MG63 (cell line): ENCODE results near the gene MYRF. TPM values are rescaled to one million over a fixed set of nuclear protein-coding genes. Genes with fewer than 3 reads are reported as not detected.
A peak's percentile ranks its signal among the peaks of the same experiment; 100 is the strongest.

ENCODE experiments used
- DNase-seq: peaks from one replicate; pipeline ENCODE4 v3.0.0-alpha.2; 2020
- H3K27me3 ChIP-seq: fragments of 250-450 bp; sonication (Bioruptor Pico); 2 replicates; pipeline ENCODE4 v1.5.1; 2020; ENCODE audit warnings: mild to moderate bottlenecking, moderate library complexity
- H3K36me3 ChIP-seq: fragments of 250-450 bp; sonication (Bioruptor Pico); 2 replicates; pipeline ENCODE4 v1.5.1; 2020; ENCODE audit warnings: mild to moderate bottlenecking, moderate library complexity
- H3K4me3 ChIP-seq: fragments of 250-450 bp; sonication (Bioruptor Pico); 2 replicates; pipeline ENCODE4 v1.5.1; 2020; ENCODE audit warnings: mild to moderate bottlenecking, moderate library complexity
- H3K9me3 ChIP-seq: fragments of 250-450 bp; sonication (Bioruptor Pico); 2 replicates; pipeline ENCODE4 v1.5.1; 2020; ENCODE audit warnings: mild to moderate bottlenecking, moderate library complexity
- total RNA-seq: library from RNA; depleted of rRNA; stranded (reverse); fragments of >200 nt; shearing (Covaris generic); gene quantifications from 2 replicates; pipeline ENCODE4 v1.2.3, GENCODE V29; 2014; ENCODE audit warnings: low replicate concordance

Gene MYRF
- total RNA-seq, 1 experiment from 2014 or later, result 0.23 TPM

GRCh38 chr11:61792310-61793082, 40.1 kb downstream of the MYRF start, which contains the start of the genes FEN1 and TMEM258:
Gene FEN1, plus strand, starts transcription at chr11:61792911. Its CDS starts 2,451 bp downstream, at chr11:61795362.
Gene TMEM258, minus strand, starts transcription at chr11:61792599. Its CDS starts 41 bp downstream, at chr11:61792558.
- peak; percentile 90 for DNase-seq
- peaks cover 68% of the 10 kb centered on the region for H3K36me3 ChIP-seq
- H3K9me3 ChIP-seq, result no peaks in the 10 kb centered on the region
- peak within 1 kb of the TSS; percentile 76 for H3K4me3 ChIP-seq
- H3K27me3 ChIP-seq, result no peaks in the 10 kb centered on the region

- Histone ChIP-seq H3K9me3 (no peaks in the 10 kb centered on the region), H3K4me3 (peak overlapping the region; percentile 76), H3K36me3 (peaks cover 68% of the 10 kb centered on the region), H3K27me3 (no peaks in the 10 kb centered on the region)
- DNase-seq, result no peak
Observed at GRCh38 chr11:61793083-61793828, 40.8 kb downstream of the MYRF start.

DNA sequence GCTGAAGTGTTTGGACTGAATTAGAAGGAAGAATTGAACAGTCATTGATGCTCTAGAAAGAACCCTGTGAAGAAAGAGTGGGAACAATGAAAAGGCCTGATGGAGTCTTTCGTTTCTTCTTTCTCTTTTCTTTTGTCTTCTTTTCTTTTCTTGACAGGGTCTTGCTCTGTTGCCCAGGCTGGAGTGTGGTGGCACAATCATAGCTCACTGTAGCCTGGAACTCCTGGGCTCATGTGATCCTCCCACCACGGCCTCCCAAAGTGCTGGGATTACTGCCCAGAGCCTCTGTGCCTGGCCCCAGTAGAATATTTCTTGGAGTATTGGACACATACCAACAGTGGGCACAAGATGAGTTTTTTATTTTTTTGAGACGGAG, 41.4 kb downstream of the MYRF start:
- Histone ChIP-seq H3K4me3 (peak overlapping the region; percentile 76), H3K27me3 (no peaks in the 10 kb centered on the region), H3K36me3 (peaks cover 68% of the 10 kb centered on the region), H3K9me3 (no peaks in the 10 kb centered on the region)
- DNase-seq, result peak; percentile 33

DNA sequence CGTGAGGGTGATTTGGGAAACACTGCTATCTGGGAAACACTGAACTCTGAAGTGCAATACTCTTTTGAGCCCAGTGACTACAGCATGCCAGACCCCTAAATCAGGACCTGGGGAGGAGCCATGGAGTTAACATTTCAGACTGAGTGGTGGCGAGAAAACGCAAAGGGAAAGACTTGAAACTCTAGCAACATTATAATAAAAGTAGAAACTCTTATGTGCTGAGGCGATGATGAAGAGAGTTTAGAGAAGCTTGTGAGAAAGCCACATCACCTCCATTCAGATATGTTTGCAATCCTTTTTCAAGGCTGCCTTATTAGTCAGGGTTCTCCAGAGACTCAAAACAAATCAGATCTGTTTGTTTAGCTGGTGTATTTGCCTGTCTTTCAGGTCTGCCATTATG, 42.1 kb downstream of the MYRF start:
- Histone ChIP-seq H3K9me3 (no peaks in the 10 kb centered on the region), H3K27me3 (no peaks in the 10 kb centered on the region), H3K4me3 (peak overlapping the region; percentile 76; the same call in 1 of the 2 replicates), H3K36me3 (peaks cover 67% of the 10 kb centered on the region)
- no peak for DNase-seq

- H3K4me3 ChIP-seq, result no peak overlapping the region
- DNase-seq, result no peak
- no peaks in the 10 kb centered on the region for H3K9me3 ChIP-seq
- H3K36me3 ChIP-seq, result peaks cover 61% of the 10 kb centered on the region
- no peaks in the 10 kb centered on the region for H3K27me3 ChIP-seq
Observed at GRCh38 chr11:61795459-61795858, 43.0 kb downstream of the MYRF start.

DNA sequence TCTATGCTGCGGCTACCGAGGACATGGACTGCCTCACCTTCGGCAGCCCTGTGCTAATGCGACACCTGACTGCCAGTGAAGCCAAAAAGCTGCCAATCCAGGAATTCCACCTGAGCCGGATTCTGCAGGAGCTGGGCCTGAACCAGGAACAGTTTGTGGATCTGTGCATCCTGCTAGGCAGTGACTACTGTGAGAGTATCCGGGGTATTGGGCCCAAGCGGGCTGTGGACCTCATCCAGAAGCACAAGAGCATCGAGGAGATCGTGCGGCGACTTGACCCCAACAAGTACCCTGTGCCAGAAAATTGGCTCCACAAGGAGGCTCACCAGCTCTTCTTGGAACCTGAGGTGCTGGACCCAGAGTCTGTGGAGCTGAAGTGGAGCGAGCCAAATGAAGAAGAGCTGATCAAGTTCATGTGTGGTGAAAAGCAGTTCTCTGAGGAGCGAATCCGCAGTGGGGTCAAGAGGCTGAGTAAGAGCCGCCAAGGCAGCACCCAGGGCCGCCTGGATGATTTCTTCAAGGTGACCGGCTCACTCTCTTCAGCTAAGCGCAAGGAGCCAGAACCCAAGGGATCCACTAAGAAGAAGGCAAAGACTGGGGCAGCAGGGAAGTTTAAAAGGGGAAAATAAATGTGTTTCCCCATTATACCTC, 43.6 kb downstream of the MYRF start:
- no peaks in the 10 kb centered on the region for H3K9me3 ChIP-seq
- H3K4me3 ChIP-seq, result no peak overlapping the region
- peaks cover 57% of the 10 kb centered on the region for H3K36me3 ChIP-seq
- DNase-seq, result no peak
- no peaks in the 10 kb centered on the region for H3K27me3 ChIP-seq

DNA sequence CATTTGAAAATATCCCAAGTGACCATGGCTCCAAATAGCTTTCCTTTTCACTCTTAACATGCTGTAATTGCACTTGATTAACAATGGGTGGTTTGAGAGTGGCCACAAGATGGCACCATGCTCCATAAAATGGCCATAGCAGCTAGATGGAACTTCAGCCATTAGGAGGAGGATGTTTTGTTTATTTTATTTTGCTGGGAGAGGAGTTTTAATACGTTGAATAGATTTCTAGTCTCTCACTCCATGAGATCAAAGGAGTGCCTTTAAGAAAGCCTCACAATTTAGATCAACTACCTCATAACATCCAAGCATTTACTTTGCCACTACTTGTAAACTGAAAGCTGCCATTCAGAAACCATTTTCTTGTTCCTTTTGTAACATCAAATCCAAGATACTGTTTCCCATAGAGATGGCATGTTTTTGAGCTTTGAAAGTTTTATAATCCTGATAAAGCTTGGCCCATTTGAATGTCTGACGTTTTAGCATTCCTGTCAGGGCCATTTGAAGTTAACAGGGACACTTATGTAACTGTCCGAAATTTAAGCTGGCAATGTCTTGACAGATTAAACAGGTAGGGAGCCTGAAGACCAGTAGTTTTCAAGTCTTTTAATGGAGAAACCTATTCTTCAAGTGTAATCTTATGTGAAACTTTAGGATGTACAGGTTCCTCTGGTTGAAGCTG, 45.0 kb downstream of the MYRF start:
- DNase-seq, result peak; percentile 54
- Histone ChIP-seq H3K9me3 (no peaks in the 10 kb centered on the region), H3K36me3 (peaks cover 52% of the 10 kb centered on the region)

DNA sequence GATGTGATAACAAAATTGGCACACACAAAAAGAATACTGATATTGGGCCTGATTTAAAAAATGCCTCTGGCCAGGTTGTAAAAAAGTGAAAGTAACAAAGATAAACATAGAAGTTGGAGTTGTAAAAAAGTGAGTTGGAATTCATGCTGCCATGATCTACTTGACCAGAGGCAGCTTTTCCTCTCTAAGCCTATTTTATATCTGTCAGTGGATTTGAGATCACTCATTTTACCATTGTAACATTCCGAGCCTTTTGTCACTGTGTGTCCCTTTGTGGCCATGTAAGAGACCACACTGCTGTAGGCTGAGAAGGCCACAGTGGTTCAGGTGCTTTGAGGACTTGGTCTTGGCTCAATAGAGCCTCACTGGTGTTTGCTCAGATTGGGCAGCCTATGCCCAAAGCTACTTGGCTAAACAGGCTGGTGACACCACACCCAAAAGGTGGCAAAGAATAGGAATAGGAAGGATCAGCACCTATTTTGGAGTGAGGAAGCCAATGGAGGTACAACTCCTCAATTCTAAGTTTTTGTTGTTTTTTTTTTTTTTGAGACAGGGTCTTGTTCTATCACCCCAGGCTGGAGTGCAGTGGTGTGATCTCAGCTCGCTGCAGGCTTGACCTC, 47.3 kb downstream of the MYRF start:
- Histone ChIP-seq H3K27me3 (no peaks in the 10 kb centered on the region), H3K36me3 (peaks cover 60% of the 10 kb centered on the region), H3K9me3 (no peaks in the 10 kb centered on the region), H3K4me3 (no peak overlapping the region)
- DNase-seq, result no peak

More for the DNA sequence above, 45.0 kb downstream of the MYRF start:
- Histone ChIP-seq H3K4me3 (no peak overlapping the region), H3K27me3 (no peaks in the 10 kb centered on the region)

- no peak for DNase-seq
- H3K4me3 ChIP-seq, result no peak overlapping the region
- H3K36me3 ChIP-seq, result peaks cover 52% of the 10 kb centered on the region
- no peaks in the 10 kb centered on the region for H3K9me3 ChIP-seq
- H3K27me3 ChIP-seq, result no peaks in the 10 kb centered on the region
Observed at GRCh38 chr11:61800331-61801281, 48.2 kb downstream of the MYRF start.

DNA sequence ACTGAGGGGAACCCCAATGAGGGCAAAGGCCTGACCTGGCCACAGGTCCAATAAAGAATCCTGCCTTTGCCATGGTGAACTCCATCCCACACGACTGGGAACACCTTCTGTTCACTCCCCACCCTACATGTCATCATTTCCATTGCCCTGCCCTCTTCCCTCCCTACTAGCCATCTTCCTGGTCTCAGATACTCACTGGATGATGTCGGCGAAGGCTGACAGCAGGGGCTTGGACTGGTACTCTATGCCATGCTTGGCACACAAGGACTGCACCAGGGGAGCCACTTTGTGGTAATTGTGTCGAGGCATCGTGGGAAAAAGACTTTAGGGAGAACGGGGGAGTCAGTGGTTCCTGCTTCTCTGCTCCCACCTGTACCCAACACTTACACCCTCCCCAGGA, 50.2 kb downstream of the MYRF start:
- H3K4me3 ChIP-seq, result no peak overlapping the region
- no peaks in the 10 kb centered on the region for H3K9me3 ChIP-seq
- DNase-seq, result no peak
- no peaks in the 10 kb centered on the region for H3K27me3 ChIP-seq
- H3K36me3 ChIP-seq, result peaks cover 35% of the 10 kb centered on the region

GRCh38 chr11:61803889-61804647, 51.6 kb downstream of the MYRF start:
- Histone ChIP-seq H3K36me3 (peaks cover 26% of the 10 kb centered on the region), H3K9me3 (no peaks in the 10 kb centered on the region), H3K27me3 (no peaks in the 10 kb centered on the region), H3K4me3 (no peak overlapping the region)
- no peak for DNase-seq

- H3K27me3 ChIP-seq, result no peaks in the 10 kb centered on the region
- peaks cover 26% of the 10 kb centered on the region for H3K36me3 ChIP-seq
- H3K9me3 ChIP-seq, result no peaks in the 10 kb centered on the region
- no peak for DNase-seq
- H3K4me3 ChIP-seq, result no peak overlapping the region
Observed at GRCh38 chr11:61805146-61805545, 52.7 kb downstream of the MYRF start.

GRCh38 chr11:61806785-61807184, 54.3 kb downstream of the MYRF start:
- Histone ChIP-seq H3K27me3 (no peaks in the 10 kb centered on the region), H3K36me3 (peaks cover 33% of the 10 kb centered on the region), H3K4me3 (no peak overlapping the region), H3K9me3 (no peaks in the 10 kb centered on the region)
- DNase-seq, result no peak

GRCh38 chr11:61810671-61811175, 58.3 kb downstream of the MYRF start:
- DNase-seq, result no peak
- H3K4me3 ChIP-seq, result no peak overlapping the region
- no peaks in the 10 kb centered on the region for H3K9me3 ChIP-seq
- H3K36me3 ChIP-seq, result peaks cover 23% of the 10 kb centered on the region
- H3K27me3 ChIP-seq, result no peaks in the 10 kb centered on the region
